Hepatic stellate cell (primary cell): ENCODE measurements around the gene CASTOR1.

Experiments
- DNase-seq: peaks from one replicate; pipeline ENCODE4 v3.0.0; 2011; ENCODE audit warnings: low spot score

The CASTOR1 gene

GRCh38 chr22:30263883-30264282 lies 25.4 kb downstream of the CASTOR1 start:
- no peak for DNase-seq

GRCh38 chr22:30262917-30263741 lies 26.2 kb downstream of the CASTOR1 start:
- DNase-seq = peak; percentile 77

GRCh38 chr22:30262112-30262511 lies 27.2 kb downstream of the CASTOR1 start:
- no peak for DNase-seq

GRCh38 chr22:30261134-30261533 lies 28.2 kb downstream of the CASTOR1 start:
- no peak for DNase-seq

- DNase-seq = no peak
Observed at GRCh38 chr22:30260682-30261081, 28.6 kb downstream of the CASTOR1 start.

- DNase-seq = no peak
Observed at GRCh38 chr22:30260276-30260675, 29.0 kb downstream of the CASTOR1 start.

- DNase-seq = no peak
Observed at GRCh38 chr22:30254314-30254713, 35.0 kb downstream of the CASTOR1 start.

- DNase-seq = peak; percentile 92
Observed at GRCh38 chr22:30253205-30253852, 36.0 kb downstream of the CASTOR1 start.

- no peak for DNase-seq
Observed at GRCh38 chr22:30252411-30253204, 36.7 kb downstream of the CASTOR1 start.

GRCh38 chr22:30251711-30252110 lies 37.6 kb downstream of the CASTOR1 start:
- DNase-seq = peak; percentile 94

- DNase-seq = peak; percentile 82
Observed at GRCh38 chr22:30250661-30251267, 38.5 kb downstream of the CASTOR1 start.

GRCh38 chr22:30250039-30250565 lies 39.2 kb downstream of the CASTOR1 start:
- no peak for DNase-seq

GRCh38 chr22:30249049-30250038 lies 40.0 kb downstream of the CASTOR1 start:
- no peak for DNase-seq

- no peak for DNase-seq
Observed at GRCh38 chr22:30248484-30248883, 40.8 kb downstream of the CASTOR1 start.

- no peak for DNase-seq
Observed at GRCh38 chr22:30247974-30248373, 41.3 kb downstream of the CASTOR1 start.

- DNase-seq = no peak
Observed at GRCh38 chr22:30247561-30247960, 41.7 kb downstream of the CASTOR1 start.

- DNase-seq = peak; percentile 92
Observed at GRCh38 chr22:30246814-30247376, 42.4 kb downstream of the CASTOR1 start.

- DNase-seq = no peak
Observed at GRCh38 chr22:30245985-30246813, 43.1 kb downstream of the CASTOR1 start, which contains the start of gene LIF. Gene LIF (minus strand): TSS chr22:30246759. CDS start chr22:30246695, 64 bp downstream.
